Parathyroid adenoma (tissue), 2 donors: ENCODE data around the gene NDE1.

ENCODE experiments used
- H2AFZ ChIP-seq: fragments of 300-600 bp; sonication (generic); one replicate; pipeline ENCODE4 v1.7.0; 2017; ENCODE audit warnings: antibody characterized with exemption, mild to moderate bottlenecking
- H3K27ac ChIP-seq: fragments of 300-600 bp; sonication (generic); one replicate; pipeline ENCODE4 v1.7.0; 2017
- H3K27me3 ChIP-seq: fragments of 300-600 bp; sonication (generic); one replicate; pipeline ENCODE4 v1.7.0; 2017; ENCODE audit warnings: low read length; ENCODE audit not compliant: control insufficient read depth, insufficient read depth
- H3K36me3 ChIP-seq: fragments of 300-600 bp; sonication (generic); one replicate; pipeline ENCODE4 v1.7.0; 2017; ENCODE audit warnings: low read length; ENCODE audit not compliant: control insufficient read depth, insufficient read depth
- H3K4me1 ChIP-seq: fragments of 300-600 bp; sonication (generic); one replicate; pipeline ENCODE4 v1.7.0; 2017; ENCODE audit warnings: control low read depth
- H3K4me2 ChIP-seq: fragments of 300-600 bp; sonication (generic); one replicate; pipeline ENCODE4 v1.7.0; 2017; ENCODE audit warnings: low read length
- H3K4me3 ChIP-seq: fragments of 300-600 bp; sonication (generic); one replicate; pipeline ENCODE4 v1.7.0; 2017; ENCODE audit warnings: low read depth, low read length
- H3K79me2 ChIP-seq: fragments of 300-600 bp; sonication (generic); one replicate; pipeline ENCODE4 v1.7.0; 2017; ENCODE audit warnings: control low read depth
- H3K9ac ChIP-seq: fragments of 300-600 bp; sonication (generic); one replicate; pipeline ENCODE4 v1.7.0; 2017; ENCODE audit warnings: mild to moderate bottlenecking
- H3K9me3 ChIP-seq: fragments of 300-600 bp; sonication (generic); one replicate; pipeline ENCODE4 v1.7.0; 2017; ENCODE audit warnings: low read length; ENCODE audit not compliant: control insufficient read depth
- TF ChIP-seq, protein P1 (sequence below): fragments of 300-600 bp; sonication (generic); IDR thresholded peaks from one replicate; pipeline ENCODE4 v1.7.0; 2017; ENCODE audit warnings: antibody characterized with exemption, mild to moderate bottlenecking
- donor health status: primary hyperparathyroidism.

NDE1 gene

GRCh38 chr16:15729152-15729551, 79.1 kb downstream of the NDE1 start:
- no peaks in the 10 kb centered on the region for H3K36me3 ChIP-seq
- TF ChIP-seq, protein P1, sequence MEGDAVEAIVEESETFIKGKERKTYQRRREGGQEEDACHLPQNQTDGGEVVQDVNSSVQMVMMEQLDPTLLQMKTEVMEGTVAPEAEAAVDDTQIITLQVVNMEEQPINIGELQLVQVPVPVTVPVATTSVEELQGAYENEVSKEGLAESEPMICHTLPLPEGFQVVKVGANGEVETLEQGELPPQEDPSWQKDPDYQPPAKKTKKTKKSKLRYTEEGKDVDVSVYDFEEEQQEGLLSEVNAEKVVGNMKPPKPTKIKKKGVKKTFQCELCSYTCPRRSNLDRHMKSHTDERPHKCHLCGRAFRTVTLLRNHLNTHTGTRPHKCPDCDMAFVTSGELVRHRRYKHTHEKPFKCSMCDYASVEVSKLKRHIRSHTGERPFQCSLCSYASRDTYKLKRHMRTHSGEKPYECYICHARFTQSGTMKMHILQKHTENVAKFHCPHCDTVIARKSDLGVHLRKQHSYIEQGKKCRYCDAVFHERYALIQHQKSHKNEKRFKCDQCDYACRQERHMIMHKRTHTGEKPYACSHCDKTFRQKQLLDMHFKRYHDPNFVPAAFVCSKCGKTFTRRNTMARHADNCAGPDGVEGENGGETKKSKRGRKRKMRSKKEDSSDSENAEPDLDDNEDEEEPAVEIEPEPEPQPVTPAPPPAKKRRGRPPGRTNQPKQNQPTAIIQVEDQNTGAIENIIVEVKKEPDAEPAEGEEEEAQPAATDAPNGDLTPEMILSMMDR, result no peak
- no peak overlapping the region for H3K9ac ChIP-seq
- H3K27me3 ChIP-seq, result no peaks in the 10 kb centered on the region
- H3K9me3 ChIP-seq, result no peaks in the 10 kb centered on the region
- H2AFZ ChIP-seq, result no peak overlapping the region
- no peak overlapping the region for H3K4me3 ChIP-seq
- no peaks in the 10 kb centered on the region for H3K79me2 ChIP-seq
- no peak overlapping the region for H3K27ac ChIP-seq
- no peaks in the 10 kb centered on the region for H3K4me1 ChIP-seq
- H3K4me2 ChIP-seq, result no peak overlapping the region

GRCh38 chr16:15732416-15732815, 82.4 kb downstream of the NDE1 start:
- H2AFZ ChIP-seq, result no peak overlapping the region
- H3K36me3 ChIP-seq, result no peaks in the 10 kb centered on the region
- H3K9me3 ChIP-seq, result no peaks in the 10 kb centered on the region
- H3K4me1 ChIP-seq, result no peaks in the 10 kb centered on the region
- H3K27ac ChIP-seq, result no peak overlapping the region
- no peak overlapping the region for H3K4me2 ChIP-seq
- H3K4me3 ChIP-seq, result no peak overlapping the region
- no peaks in the 10 kb centered on the region for H3K79me2 ChIP-seq
- TF ChIP-seq, protein P1, result no peak
- no peak overlapping the region for H3K9ac ChIP-seq
- H3K27me3 ChIP-seq, result no peaks in the 10 kb centered on the region

DNA sequence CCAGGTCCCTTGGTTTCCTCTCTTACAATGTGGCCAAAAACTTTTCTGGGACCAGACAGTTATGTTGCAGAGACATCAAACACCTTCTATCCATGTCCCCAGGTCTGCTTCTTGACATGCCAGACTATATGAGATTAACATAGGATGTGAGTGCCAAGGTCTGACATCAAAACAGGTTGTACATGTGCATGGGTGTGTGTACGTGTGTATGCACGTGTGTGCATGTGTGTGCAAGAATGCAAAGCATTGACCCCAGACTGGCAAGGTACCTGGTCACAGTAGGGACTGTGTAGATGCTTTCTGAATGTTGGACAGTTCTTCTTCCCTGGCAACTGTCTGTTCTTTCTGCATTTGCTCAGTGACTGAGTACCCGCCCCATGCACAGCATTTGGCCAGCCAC, 85.6 kb downstream of the NDE1 start:
- TF ChIP-seq, protein P1, result no peak
- H3K4me2 ChIP-seq, result no peak overlapping the region
- no peaks in the 10 kb centered on the region for H3K79me2 ChIP-seq
- no peaks in the 10 kb centered on the region for H3K36me3 ChIP-seq
- H3K9ac ChIP-seq, result no peak overlapping the region
- H3K4me3 ChIP-seq, result no peak overlapping the region
- no peak overlapping the region for H2AFZ ChIP-seq
- no peaks in the 10 kb centered on the region for H3K4me1 ChIP-seq
- H3K27ac ChIP-seq, result no peak overlapping the region
- no peaks in the 10 kb centered on the region for H3K27me3 ChIP-seq
- H3K9me3 ChIP-seq, result no peaks in the 10 kb centered on the region

DNA sequence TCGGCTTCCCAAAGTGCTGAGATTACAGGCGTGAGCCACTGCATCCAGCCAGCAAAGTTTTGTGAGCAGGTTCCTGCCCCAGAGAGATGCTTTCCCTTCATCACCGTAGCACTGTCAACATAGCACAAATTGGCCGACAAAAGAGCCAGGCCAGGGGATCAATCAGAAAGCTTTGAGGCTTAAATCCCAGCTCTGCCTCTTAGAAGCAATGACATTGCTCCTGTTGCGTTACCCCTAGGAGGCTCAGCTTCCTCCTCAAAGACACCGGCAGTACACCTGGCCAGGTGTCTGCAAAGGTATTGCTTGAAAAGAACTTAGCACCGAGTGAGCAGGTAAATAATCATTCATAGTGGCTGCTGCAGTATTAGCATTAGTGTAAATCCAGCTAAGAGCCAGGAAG, 86.5 kb downstream of the NDE1 start:
- H3K27me3 ChIP-seq, result no peaks in the 10 kb centered on the region
- no peak overlapping the region for H3K4me2 ChIP-seq
- no peaks in the 10 kb centered on the region for H3K4me1 ChIP-seq
- H3K27ac ChIP-seq, result no peak overlapping the region
- H3K9me3 ChIP-seq, result no peaks in the 10 kb centered on the region
- H3K4me3 ChIP-seq, result no peak overlapping the region
- H2AFZ ChIP-seq, result no peak overlapping the region
- no peaks in the 10 kb centered on the region for H3K36me3 ChIP-seq
- no peaks in the 10 kb centered on the region for H3K79me2 ChIP-seq
- no peak overlapping the region for H3K9ac ChIP-seq
- TF ChIP-seq, protein P1, result no peak

DNA sequence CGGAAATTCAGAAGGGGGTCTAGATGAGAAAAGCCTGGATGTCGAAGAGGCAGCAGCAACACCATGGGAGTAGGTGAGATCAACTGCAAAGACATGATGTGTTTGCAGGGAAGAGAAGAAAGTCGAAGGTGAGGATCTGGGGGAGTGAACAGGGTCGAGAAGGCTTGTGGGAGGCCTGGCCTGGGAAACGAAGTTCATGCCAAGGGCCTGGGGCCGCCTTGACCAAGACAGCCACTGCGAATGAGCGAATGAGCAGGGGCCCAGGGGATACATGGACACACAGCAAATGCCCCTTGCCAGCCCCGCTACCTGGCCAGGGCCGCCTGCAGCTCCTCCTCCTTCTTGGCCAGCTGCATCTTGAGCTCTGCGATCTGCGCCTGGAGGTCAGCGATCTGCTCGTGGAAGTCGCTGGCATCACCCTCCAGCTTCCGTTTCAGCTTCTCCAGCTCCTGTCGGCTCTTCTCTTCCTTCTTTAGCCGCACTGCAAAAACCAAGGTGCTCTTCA, 87.1 kb downstream of the NDE1 start:
- Histone ChIP-seq H3K4me3 (no peak overlapping the region), H2AFZ (no peak overlapping the region), H3K27ac (no peak overlapping the region), H3K79me2 (no peaks in the 10 kb centered on the region), H3K27me3 (no peaks in the 10 kb centered on the region), H3K4me2 (no peak overlapping the region), H3K4me1 (no peaks in the 10 kb centered on the region), H3K9me3 (no peaks in the 10 kb centered on the region), H3K9ac (no peak overlapping the region), H3K36me3 (no peaks in the 10 kb centered on the region)
- TF ChIP-seq, protein P1, result no peak
